GM18858 (cell line): ENCODE results near the gene ATRN.

ENCODE experiments used
- ATAC-seq: cut with Tn5 transposase; IDR thresholded peaks from one replicate; pipeline ENCODE4 v1.9.1; 2021; ENCODE audit not compliant: unreplicated experiment

ATRN gene

DNA sequence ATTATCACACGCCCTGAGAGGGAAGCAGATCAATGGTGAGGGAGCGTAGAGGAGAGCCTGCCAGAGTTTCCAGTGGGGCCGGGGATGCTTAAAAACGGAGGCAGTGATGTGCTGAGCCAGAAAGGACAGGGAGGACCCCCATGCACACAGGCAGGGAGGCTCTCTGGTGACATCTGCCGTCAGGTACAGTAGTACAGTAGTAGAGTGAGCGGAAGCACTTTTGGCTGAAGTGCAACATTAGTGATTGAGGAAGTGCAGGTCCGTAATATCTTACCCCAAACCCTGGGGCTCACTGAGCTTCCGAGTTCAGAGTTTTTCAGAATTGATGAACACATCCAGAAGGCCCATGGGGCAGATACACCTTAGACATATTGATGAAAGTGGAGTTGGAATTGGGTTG lies 150.3 kb downstream of the ATRN start:
- ATAC-seq: no peak

DNA sequence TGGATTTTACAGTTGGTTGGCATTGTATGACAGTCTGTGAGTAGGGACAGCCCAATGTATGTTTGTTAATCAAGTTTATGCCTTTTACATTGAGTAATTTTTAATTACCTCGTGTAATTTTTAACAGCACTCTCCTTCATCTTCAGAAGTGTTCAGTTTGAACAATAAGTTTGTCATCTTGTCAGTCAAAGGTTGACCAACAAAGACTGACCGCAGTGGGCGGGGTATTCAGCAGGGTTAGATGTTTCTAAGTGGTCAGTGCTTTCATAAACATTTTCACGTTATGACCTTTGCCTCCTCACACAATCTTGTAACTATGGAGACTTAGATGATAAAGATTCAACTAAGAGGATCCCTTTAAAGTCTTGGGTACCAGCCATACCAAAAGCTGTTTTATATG lies 151.6 kb downstream of the ATRN start:
- no peak for ATAC-seq

DNA sequence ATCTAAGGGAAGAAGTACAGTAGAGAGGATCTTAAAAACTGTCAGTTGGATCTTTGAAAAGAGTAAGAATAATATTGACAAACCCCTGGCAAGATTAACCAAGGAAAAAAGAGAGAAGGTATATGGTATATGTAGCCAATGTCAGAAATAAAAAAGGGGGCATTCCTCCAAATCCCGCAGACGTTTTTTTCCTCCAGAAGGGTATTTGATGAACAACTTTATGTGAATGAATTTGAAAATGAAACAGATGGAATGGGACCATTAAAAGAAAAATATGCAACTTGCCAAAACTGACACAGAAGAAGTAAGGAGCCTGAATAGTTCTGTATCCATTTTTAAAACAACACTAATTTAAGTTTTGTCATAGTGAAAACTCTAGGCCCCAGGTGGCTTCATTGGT lies 156.7 kb downstream of the ATRN start:
- ATAC-seq: no peak

DNA sequence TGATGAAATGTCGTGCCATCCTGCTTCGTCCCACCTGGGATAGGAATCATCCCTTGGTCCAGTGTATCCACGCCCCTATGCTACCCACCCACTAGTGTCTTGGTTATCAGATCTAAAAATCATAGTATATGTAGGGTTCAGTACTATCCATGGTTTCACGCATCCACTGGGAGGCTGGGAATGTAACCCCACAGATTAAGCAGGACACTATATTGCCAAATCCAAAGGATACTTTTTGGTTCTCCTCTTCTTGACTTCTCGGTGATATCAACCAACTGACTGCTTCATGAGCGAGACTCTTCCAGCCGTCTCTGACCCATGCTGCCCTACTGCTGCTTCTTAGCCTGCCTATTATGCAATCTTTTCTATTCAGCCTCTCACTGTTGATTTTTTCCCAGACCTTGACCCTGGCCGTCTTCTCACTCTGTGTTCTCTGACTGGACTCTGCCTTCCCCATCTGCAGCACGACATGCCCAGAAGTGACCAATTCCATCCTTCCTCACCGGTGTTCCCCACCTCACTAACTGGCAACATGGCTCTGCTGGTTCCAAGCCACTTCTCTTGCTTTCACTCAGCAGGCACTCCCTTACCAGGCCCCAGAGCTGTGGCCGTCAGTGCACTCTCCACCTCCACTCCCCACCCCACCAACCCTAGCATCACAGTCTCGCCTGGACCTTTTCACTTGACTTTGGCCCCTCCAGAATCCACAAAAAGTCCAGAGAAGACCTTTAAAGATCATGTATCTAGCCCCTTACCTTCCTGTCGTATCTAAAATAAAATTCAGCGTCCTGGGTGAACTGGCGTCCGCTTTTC lies 157.9 kb downstream of the ATRN start:
- ATAC-seq: no peak

DNA sequence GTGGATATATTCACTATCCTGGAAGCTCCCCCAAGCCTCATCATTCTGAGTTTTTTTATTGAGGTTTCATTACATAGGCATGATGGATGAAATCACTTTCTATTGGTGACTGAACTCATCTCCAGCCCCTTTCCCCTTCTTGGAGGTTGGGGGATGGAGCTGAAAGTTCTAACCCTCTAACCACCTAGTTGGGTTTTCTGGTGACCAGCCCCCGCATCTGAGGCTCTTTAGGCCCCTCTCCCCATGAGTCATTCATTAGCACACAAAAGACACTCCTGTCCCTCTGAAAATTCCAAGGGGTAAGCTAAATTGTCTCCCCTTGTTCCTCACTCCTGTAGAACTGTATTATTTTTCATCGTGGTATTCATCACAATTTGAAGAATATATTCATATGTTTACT lies 159.1 kb downstream of the ATRN start:
- ATAC-seq: no peak

DNA sequence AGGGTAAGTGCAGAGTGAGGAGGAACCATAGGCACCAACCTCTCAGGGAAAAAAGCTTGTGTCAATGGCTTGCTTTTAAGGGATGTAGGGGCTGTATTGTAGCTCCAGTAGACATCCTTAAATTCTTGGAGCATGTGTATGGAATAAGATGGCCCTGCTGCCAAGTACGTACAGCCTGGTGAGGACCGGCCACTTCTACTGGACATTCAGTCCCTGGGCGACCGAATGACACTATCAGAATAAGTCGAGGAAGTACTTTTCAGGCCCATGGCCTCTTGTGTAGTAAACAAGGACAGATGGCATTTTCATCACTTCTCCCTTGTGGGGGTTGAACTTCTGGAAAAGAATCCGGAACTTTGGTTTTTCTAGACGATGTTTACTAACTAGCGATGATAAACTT lies 159.6 kb downstream of the ATRN start:
- ATAC-seq: no peak

DNA sequence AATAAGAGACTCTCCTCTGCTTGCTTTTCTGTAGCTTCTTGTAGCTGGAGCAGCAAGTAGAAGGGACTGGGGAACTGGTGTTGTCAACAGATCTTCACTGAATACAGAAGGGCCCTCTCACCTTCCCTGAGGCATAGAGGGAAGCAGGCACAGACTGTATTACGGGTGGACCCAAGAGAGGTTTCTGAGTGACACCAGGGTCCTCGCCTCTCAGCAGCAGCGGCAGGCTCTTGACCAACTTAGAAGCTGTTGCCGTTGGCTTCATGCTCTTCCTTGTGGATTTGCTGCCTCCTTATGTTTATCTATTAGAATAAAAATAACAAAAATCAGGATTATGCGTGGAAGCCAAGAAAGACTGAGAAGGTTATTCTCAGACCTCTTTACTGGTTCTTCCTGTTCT lies 160.7 kb downstream of the ATRN start:
- ATAC-seq: no peak

DNA sequence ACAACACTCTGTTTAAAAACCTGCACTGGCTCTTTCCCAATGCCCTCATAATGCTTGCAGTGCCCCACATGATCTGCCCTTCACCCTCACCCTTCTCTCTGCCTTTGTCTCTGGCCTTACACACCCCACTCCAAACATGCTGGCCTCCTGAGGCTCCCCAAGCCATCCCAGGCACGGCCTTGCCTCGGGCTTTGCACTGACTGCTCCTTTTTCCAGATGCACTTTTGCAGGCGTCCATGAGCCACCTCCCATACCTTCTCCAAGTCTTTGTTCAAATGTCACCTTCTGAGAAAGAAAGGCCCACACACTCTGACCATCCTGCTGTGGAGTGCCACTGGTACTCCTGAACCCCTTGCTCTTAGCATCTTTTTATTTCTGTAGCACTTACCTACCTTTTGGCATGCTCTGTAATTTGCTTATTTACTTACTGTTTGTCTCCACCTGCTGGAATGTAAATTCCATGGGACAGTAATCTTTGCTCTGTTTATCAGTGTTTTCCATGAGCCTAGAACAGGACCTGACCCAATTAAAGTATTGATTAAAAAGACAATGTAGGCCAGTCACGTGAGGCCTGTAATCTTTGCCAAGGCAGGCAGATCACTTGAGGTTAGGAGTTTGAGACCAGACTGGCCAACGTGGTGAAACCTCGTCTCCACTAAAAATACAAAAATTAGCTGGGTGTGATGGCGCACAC lies 161.6 kb downstream of the ATRN start:
- no peak for ATAC-seq

DNA sequence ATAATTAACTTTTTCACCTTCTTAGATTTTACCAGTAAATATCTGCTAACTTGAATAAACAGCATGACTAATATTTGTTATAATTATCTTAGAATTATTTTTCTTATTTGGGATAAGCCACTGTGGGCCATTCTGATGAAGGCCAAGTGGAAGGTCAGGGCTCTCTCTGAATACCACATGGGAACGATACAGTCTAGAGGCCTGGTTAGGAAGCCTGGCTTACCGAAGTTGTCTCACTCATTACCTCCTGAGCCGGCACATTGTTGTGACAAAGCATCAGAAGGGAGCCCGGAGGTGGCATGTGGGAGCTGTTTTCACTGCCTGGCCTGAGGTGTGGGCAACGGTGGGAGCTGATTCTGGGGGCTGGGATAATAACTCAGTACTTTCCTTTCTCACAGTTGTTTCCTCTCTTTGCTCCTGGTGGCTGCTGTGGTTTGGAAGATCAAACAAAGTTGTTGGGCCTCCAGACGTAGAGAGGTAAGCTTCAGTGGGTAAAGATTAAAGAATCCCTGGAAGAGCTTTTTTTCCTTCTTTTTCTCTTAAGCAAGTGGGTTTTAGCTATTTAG lies 163.2 kb downstream of the ATRN start:
- no peak for ATAC-seq

DNA sequence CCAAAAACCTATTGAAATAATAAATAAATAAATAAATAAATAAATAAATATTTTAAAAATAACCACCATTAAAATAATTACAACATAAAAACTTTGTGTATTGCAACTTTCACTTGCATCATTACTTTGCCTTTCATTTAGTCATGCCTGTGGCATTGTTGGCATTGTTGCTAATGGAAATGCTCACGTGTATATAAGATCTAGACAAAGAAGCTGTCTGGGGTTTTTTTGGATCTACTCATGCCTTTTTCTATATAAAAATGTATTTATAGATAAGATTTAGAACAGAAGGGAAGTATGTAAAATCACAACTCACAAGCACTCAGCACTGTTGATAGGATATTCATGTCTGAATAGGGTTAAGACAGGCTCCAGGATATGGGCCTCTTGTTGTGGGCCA lies 164.5 kb downstream of the ATRN start:
- ATAC-seq: no peak

DNA sequence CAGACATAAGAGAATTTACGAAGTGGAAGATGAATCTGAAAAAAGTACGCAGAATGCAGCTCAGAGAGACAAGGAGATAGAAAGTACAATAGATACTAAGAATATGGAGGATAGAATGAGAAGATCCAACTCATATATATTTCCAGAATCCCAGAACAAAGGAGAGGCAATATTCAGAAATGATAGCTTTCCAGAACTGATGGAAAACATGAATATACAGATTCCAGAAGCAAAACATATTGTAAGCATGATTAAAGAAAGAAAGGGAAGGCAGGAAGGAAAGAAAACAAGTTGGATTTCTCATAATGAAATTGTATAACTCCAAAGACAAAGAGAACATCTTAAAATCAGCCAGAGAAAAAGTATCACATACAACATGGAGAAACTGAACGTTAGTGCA lies 169.4 kb downstream of the ATRN start:
- no peak for ATAC-seq

DNA sequence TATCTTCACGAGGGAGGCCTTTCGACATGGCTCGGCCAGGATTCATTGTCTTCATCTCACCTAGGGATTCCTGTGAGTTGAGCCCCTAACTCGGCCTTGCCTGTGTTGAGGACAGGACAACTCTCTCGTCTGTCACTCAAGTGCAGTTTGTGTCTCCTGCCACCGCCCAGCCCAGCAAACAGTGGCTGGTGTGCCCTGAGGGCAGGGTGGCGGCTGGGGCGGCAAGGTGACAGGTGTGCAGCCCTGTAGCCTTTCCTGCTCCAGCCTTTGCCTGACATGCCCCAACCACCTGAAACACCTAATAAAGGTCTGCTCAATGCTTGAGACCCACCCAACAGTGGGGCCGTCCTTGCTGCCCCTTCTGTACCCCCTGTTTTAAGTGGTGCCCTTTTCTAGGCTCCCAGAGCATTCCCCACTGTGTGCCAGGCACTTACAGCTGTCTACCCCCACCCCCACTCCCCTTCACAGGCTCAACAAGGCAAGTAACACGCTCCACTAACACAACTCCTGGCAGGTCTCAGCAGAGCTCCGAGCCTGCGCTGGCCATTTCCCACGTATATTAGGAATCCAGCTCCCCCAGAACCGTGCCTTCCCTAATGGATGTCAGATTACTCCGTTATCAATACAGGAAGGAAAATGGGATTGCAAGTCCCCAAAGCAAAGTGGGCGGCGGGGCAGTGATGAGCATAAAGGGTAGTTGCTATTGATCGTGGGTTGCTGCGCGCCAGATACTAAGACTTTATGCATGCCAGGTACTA lies 174.7 kb downstream of the ATRN start:
- no peak for ATAC-seq

DNA sequence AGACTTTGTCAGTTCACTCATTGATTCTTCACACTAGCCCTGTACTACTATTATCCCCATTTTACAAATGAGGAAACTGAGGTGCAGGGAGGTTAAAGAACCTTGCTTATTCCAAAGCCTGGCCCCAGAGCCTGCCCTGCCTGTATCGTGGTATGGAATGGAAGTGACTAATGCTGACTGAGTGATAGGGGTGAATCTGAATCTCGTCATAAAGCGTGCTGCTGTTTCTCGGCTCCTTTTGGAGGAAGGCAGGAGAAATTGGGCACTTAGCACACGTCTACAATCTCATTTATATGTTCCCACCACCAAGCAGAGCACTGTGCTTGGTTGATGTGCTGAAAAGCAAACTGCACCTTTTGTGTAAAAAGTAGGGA lies 175.2 kb downstream of the ATRN start:
- ATAC-seq: no peak

DNA sequence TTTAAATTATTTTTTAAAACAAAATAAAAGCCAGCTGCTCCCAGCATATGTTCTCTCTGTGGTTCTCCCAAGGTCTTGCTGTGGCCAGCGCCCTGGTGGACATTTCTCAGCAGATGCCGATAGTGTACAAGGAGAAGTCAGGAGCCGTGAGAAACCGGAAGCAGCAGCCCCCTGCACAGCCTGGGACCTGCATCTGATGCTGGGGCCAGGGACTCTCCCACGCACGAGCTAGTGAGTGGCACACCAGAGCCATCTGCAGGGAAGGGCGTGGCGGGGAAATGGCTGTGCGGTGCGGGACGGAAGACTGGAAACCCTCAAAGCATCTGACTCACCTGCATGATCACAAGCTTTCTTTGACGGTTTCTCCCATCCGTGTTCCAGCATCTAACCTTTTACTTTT lies 175.8 kb downstream of the ATRN start:
- ATAC-seq: no peak

DNA sequence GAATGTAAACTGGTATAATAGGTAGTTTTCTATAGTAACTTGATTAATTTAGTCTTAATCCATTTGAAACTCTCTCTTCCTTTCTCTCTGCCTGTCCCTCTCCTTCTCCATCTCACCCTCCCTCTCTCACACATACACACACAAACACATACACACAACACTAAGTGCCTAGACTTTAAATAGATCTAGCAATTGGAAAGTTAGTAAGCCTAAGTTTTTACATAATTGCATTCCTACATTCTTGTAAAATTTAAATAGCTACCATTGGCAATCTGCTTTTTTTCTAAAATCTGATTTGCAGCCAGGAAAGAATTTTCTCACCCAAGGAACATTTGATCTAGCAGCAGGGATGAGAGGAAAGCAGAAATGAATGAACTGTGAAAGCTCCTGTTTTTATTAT lies 176.7 kb downstream of the ATRN start:
- ATAC-seq: no peak

DNA sequence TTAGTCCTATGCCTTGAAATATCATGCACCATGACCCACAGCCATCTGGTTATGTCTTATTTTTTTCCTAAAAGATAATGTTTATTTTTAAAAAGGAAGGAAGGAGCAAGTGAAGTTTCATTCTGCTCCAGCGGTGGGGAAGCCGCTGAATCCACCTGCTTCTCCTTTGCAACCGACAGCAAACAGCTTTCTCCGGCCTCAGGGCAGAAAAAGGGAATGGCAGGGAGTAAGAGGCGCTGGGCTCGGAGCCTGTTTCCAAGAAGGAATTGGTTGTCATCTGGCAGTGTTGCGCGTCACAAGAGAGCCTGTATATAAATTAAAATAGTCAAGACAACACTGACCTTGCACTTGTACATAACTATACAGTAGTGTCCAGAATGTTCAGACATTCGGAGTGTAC lies 178.1 kb downstream of the ATRN start:
- no peak for ATAC-seq

DNA sequence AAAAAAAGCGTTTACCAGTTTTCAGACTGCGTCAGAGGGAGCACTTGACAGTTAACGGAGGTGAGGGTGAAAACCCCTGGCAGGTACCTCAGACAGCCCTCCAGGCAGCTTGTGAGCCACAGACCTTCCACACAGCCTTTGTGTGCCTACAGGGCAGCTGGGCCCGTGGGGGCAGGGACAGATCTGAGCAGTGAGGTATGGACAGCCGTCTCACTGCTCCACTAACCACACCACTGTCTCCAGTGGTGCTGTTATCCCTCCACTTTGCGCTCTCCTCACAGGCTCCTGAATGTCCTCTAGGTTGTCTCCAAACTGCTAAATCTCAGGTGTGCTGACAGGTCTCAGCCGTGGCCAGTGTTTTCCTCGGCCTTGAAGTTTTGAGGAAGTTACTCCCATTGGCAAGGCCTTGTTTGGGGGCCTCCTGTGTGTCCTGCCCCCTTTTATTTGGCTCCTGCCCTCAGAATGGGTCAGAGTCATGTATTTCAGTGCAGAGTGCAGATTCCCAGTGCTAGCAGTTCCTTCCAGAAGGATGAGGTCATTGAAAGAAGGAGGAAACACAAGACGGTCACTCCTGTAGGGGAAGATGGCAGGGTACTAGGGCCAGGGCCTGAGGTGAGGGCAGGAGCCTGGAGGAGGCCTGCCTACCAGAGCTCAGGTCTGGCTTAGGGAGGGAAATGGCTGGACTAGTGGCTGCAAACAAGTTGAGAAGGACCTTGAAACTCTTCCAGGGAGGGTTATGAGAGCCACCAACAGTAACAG lies 180.6 kb downstream of the ATRN start:
- no peak for ATAC-seq

DNA sequence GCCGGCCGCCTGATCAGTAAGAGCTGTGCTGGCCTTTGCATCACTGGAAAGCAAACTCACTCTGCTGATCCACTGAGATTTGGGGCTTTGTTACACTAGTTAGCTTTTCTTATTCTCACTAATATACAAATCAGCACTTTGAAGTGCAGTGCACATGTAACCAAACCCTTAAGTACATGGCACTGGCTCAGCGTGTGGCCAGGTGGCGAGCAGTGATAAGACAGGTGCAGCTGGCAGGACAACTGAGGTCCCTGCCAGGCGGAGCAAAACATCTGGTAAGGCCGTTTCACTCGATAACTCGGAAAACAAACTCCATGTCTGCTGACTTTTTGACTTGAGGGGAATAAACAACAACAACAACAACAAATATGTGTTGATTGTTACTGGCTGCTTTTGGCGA lies 181.4 kb downstream of the ATRN start:
- ATAC-seq: no peak

DNA sequence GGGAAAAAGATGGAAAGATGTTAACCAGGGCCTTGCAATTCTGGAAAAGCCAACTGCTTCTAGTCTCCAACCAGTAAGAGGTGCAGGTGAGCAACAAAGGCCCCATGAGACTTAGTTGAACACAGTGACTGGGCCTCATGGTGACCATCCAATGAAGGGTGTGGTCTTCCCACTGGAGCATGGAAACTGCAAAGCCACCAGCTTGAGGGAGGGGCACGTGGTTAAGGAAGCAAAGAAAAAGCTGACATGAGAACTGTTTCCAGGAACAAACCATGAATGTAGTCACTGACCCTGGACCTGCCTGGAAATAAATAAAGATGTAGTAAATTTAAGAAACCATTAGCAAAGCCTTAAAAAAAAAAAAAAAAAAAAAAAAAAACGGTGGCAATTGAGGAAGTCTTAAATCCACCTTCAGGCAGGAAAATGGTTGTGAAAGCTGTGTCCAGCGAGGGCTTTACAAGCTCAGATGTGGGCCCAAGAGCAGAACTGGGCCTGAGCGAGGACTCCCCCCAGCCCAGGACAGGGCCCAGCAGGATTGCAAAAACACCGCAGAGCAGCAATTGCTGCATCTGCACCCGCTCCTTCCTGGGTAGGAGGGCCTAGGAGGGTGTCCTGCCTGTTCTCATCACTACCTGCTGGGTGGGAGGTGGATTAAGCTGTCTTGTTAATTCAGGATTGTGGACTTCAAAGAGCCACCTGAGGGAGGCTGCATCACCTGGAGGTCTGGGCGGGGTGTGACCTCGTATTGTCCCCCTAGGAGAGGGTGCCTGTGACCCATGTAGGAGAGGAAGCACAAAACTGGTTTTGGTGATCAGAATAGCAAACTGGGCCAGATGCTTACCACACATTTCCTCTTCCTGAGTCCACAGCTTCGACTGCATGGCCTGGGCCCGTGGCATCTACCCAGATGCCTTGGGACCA lies 182.1 kb downstream of the ATRN start:
- ATAC-seq: no peak

DNA sequence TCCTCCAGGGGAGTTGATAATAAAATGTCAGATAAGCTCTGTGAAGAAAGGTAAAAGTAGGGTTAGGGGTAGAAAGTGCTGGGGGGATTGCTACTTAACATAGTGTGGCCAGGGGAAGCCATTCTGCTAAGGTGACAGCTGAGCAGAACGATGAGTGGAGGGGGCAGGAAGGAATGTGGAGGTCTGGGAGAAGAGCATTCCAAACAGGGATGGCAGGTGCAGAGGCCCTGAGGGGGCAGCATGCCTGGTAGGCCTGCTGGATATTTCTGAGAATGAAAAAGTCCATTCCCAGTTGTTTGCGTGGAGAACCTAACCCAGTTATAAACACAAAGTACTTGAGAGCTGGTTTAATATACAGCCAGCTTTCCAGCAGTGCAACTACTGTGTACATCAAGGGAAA lies 183.1 kb downstream of the ATRN start:
- no peak for ATAC-seq
